AG09309 (cell line): ENCODE measurements around the gene MCRS1.

Source experiments
- DNase-seq: peaks from one replicate; pipeline ENCODE4 v3.0.0-alpha.2; 2010; ENCODE audit warnings: low read depth
- H3K4me3 ChIP-seq: 2 replicates; pipeline ENCODE4 v1.5.1; 2011; ENCODE audit warnings: mild to moderate bottlenecking, low read depth, low read length, moderate library complexity; ENCODE audit not compliant: control insufficient read depth
- TF ChIP-seq, protein P1 (sequence below): IDR thresholded peaks from 2 replicates; pipeline ENCODE4 v1.5.1; 2011; ENCODE audit warnings: mild to moderate bottlenecking, low read depth, low read length, inconsistent platforms; ENCODE audit not compliant: insufficient read depth, control insufficient read depth; ENCODE audit errors: missing control alignments

The MCRS1 gene

GRCh38 chr12:49565406-49566265 is 2.3 kb downstream of the MCRS1 start:
- DNase-seq, result no peak
- TF ChIP-seq, protein P1, sequence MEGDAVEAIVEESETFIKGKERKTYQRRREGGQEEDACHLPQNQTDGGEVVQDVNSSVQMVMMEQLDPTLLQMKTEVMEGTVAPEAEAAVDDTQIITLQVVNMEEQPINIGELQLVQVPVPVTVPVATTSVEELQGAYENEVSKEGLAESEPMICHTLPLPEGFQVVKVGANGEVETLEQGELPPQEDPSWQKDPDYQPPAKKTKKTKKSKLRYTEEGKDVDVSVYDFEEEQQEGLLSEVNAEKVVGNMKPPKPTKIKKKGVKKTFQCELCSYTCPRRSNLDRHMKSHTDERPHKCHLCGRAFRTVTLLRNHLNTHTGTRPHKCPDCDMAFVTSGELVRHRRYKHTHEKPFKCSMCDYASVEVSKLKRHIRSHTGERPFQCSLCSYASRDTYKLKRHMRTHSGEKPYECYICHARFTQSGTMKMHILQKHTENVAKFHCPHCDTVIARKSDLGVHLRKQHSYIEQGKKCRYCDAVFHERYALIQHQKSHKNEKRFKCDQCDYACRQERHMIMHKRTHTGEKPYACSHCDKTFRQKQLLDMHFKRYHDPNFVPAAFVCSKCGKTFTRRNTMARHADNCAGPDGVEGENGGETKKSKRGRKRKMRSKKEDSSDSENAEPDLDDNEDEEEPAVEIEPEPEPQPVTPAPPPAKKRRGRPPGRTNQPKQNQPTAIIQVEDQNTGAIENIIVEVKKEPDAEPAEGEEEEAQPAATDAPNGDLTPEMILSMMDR, result no peak
- H3K4me3 ChIP-seq, result no peak overlapping the region

- DNase-seq, result no peak
- TF ChIP-seq, protein P1, result no peak
- H3K4me3 ChIP-seq, result no peak overlapping the region
Observed at GRCh38 chr12:49564686-49565405, 3.1 kb downstream of the MCRS1 start.

DNA sequence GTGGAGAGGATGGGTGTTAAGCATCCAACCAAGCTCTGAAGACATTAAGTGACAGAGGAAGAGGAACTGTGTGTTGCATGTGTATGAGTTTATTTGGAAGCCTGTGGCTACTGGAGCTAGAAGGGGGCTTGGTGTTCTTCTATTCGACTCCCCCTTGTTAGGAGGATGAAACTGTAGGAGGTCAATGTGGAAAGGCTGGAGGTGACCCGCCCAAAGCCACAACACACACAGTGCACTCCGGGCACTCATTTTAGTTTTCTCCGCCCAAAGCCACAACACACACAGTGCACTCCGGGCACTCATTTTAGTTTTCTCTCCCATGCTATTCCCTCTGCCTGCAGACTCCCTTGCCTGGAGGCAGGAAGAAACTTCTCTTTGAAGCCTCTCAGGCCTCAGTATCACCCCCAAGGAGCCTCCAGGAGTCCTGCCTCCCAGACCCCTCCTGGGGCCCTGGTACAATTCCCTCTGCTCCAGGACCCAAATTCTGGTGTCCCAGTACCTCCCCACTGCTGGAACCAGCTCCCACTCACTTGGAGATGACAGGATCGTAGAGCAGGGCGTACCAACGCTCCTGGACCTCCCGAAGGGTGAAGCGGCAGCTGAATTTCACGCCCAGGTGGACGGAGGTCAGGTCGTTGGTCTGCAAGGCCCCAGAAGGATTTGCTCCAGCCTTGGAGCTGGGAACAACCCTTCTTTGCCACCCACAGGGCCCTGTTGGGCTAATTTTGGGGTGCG is 3.8 kb downstream of the MCRS1 start:
- H3K4me3 ChIP-seq, result no peak overlapping the region
- no peak for DNase-seq
- TF ChIP-seq, protein P1, result no peak

- TF ChIP-seq, protein P1, result no peak
- H3K4me3 ChIP-seq, result no peak overlapping the region
- DNase-seq, result no peak
Observed at GRCh38 chr12:49562831-49563230, 5.1 kb downstream of the MCRS1 start.

DNA sequence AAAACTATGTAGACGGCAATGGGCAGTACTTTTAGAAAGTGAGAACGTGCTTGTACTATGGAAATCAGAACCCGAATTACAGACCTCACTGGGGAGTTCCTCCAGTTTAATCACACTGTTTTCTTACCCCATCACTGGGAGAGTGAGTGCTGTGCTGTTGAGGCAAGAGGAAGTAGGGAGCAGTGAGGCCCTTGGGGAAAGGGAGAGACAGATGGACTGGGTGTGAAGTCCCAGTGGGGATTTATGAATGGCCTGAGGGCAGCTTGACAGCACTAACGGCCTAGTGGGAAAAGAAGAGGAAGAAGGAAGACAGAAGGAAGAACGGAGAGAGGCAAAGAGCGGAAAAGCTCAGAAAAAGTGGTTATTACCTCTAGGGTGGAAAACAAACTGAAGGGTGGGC is 5.7 kb downstream of the MCRS1 start:
- TF ChIP-seq, protein P1, result no peak
- no peak for DNase-seq
- H3K4me3 ChIP-seq, result no peak overlapping the region

DNA sequence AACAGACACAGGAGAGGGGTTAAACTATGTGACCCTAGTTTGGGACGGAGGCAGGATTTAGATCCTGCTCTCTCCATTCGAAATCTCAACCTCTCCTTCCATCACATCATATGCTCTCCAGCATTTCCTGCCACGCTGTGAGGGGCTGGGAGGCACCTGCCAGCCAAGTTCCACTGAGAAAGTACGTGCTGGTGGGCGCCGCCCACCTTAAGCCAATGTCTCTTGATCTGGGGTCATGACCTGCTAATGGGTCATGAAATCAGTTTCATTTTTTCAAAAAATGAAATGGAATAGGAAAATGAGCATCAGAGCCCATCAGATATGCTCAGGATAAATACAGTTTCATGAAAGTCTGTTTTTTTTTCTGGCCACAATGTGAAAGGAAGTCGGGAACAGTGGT is 7.2 kb downstream of the MCRS1 start:
- DNase-seq, result no peak
- no peak overlapping the region for H3K4me3 ChIP-seq
- TF ChIP-seq, protein P1, result no peak
